ENCODE measurements around the gene PNPT1.
"Not testable (repeated sequence)": the region's sequence is repeated elsewhere in the genome, so short reads cannot be mapped to it uniquely, and the experiment has no call there.

Gene PNPT1

DNA sequence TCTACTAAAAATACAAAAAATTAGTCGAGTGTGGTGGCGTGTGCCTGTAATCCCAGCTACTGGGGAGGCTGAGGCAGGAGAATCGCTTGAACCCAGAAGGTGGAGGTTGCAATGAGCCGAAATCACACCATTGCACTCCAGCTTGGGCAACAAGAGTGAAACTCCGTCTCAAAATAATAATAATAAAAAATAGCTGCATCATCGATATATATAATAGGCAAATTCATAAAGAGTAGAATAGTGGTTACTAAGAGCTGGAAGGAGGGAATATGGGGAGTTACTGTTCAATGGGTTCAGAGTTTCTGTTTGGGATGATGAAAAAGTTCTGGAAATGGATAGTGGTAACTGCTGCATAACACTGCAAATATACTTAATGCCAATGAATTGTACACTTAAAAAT lies 96.8 kb downstream of the PNPT1 start:
- not testable (repeated sequence) for DNase-seq (ENCODE audit: low read depth)

DNA sequence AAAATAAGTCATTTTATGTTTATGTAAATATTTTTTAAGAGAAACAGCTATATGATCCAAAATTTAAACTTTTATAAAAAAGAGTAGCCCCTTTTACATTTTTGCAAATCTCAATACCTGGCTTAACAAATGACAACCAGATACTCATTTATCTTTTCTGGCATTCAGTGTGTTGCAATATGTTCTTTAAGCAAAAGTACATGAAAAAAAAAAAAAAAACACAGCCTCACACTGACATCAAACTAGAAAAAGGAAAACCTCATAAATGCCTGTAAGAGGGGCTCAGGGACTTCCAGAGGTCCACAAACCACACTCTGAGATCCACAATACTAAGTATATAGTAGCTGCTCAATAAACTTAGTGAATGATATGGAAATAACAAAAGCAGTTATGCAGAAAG lies 98.1 kb downstream of the PNPT1 start:
- no peak for DNase-seq (ENCODE audit: low read depth)

- DNase-seq (ENCODE audit: low read depth), result no peak
Observed at GRCh38 chr2:55592130-55592529, 101.5 kb downstream of the PNPT1 start.

GRCh38 chr2:55590810-55591440 lies 102.7 kb downstream of the PNPT1 start:
- peak; percentile 89 for DNase-seq (ENCODE audit: low read depth)

DNA sequence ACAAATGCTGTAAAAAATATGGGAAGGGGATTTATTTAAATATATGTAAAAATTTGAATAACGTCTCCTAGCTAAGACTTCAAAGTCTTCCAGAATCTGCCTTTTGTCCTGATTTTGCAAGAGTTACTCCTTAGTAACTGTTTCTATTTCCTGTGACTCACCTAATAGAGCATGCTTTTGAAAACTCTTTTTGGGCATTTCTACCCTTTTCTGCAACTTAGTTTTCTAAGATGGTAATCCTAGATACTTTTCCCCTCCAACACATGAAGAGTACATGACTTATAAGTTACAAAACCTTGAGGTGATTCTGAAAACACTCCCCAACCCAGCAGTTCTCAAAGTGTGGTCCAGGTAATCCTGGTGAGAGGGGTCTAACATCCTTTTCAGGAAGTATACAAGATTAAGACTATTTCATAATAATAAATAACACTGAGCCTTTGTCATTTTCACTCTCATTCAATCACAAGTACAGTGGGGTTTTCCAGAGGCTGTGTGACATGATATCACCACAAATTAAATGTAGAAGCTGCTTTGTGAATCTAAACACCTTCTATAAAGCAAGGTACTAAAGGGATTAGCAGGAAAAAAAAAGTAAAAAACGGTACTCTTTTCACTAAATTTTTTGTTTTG lies 108.1 kb downstream of the PNPT1 start:
- DNase-seq (ENCODE audit: low read depth), result peak; percentile 85
